ENCODE results near the gene CYP24A1. TPM values are rescaled to one million over a fixed set of nuclear protein-coding genes. Genes with fewer than 3 reads are reported as not detected.
"Not testable (repeated sequence)": the region's sequence is repeated elsewhere in the genome, so short reads cannot be mapped to it uniquely, and the experiment has no call there.

CYP24A1 gene
- total RNA-seq, 4 donors from 2014 or later = 4.8 TPM; not detected in 3

GRCh38 chr20:54133434-54134427 lies 40.1 kb downstream of the CYP24A1 start:
- H3K9me3 ChIP-seq = no peaks in the 10 kb centered on the region
- TF ChIP-seq POLR2A (IDR thresholded peaks at IDR 0.05) (no peak), CTCF (IDR thresholded peaks at IDR 0.05) (no peak)
- H3K36me3 ChIP-seq = no peaks in the 10 kb centered on the region
- H3K4me1 ChIP-seq = no peaks in the 10 kb centered on the region
- DNase-seq = no peak
- H3K27ac ChIP-seq = peak overlapping the region in 1 of 2 donors; percentile 1
- H3K4me3 ChIP-seq = no peak overlapping the region
- no peaks in the 10 kb centered on the region for H3K27me3 ChIP-seq
- intact Hi-C loops (cut with DNase I; ENCODE audit: low total_unique reads) = no loop called here

GRCh38 chr20:54132612-54133433 lies 41.0 kb downstream of the CYP24A1 start:
- peak; percentile 29 to 71 for DNase-seq
- Histone ChIP-seq H3K27ac (peak overlapping the region in 1 of 2 donors; percentile 56), H3K4me3 (no peak overlapping the region), H3K36me3 (no peaks in the 10 kb centered on the region), H3K9me3 (no peaks in the 10 kb centered on the region), H3K27me3 (no peaks in the 10 kb centered on the region), H3K4me1 (no peaks in the 10 kb centered on the region)
- intact Hi-C loops (cut with DNase I; ENCODE audit: low total_unique reads) = no loop called here
- TF ChIP-seq CTCF (IDR thresholded peaks at IDR 0.05) = no peak
- TF ChIP-seq POLR2A (IDR thresholded peaks at IDR 0.05) = no peak

- Histone ChIP-seq H3K9me3 (no peaks in the 10 kb centered on the region), H3K27ac (peak overlapping the region in 1 of 2 donors; percentile 56), H3K36me3 (no peaks in the 10 kb centered on the region), H3K27me3 (no peaks in the 10 kb centered on the region), H3K4me1 (no peaks in the 10 kb centered on the region), H3K4me3 (no peak overlapping the region)
- intact Hi-C loops (cut with DNase I; ENCODE audit: low total_unique reads) = no loop called here
- TF ChIP-seq CTCF (IDR thresholded peaks at IDR 0.05) (no peak), POLR2A (IDR thresholded peaks at IDR 0.05) (no peak)
- no peak for DNase-seq
Measured at GRCh38 chr20:54131675-54132611, 41.8 kb downstream of the CYP24A1 start.

- H3K4me3 ChIP-seq; H3K36me3 ChIP-seq; intact Hi-C loops (cut with DNase I; ENCODE audit: low total_unique reads); H3K27me3 ChIP-seq; H3K27ac ChIP-seq; DNase-seq; H3K9me3 ChIP-seq; H3K4me1 ChIP-seq: not testable (repeated sequence)
Measured at GRCh38 chr20:54131125-54131524, 42.7 kb downstream of the CYP24A1 start.

GRCh38 chr20:54129350-54129749 lies 44.4 kb downstream of the CYP24A1 start:
- DNase-seq = no peak
- intact Hi-C loops (cut with DNase I; ENCODE audit: low total_unique reads) = no loop called here
- no peaks in the 10 kb centered on the region for H3K27me3 ChIP-seq
- H3K4me1 ChIP-seq = no peaks in the 10 kb centered on the region
- no peak for TF ChIP-seq POLR2A (IDR thresholded peaks at IDR 0.05)
- no peak for TF ChIP-seq CTCF (IDR thresholded peaks at IDR 0.05)
- H3K9me3 ChIP-seq = no peaks in the 10 kb centered on the region
- H3K27ac ChIP-seq = no peak overlapping the region
- no peaks in the 10 kb centered on the region for H3K36me3 ChIP-seq
- no peak overlapping the region for H3K4me3 ChIP-seq
